Loucy (cell line): ENCODE results near the gene CACNA1H.

Experiments
- H2AFZ ChIP-seq: fragments of 200-600 bp; sonication (generic); 2 replicates; pipeline ENCODE4 v1.6.0; 2016; ENCODE audit warnings: antibody characterized with exemption, mild to moderate bottlenecking, low read length, moderate library complexity
- H3F3A ChIP-seq: fragments of 200-600 bp; 2 replicates; pipeline ENCODE4 v1.6.0; 2016; ENCODE audit warnings: antibody characterized with exemption, low read depth, mild to moderate bottlenecking
- H3K27me3 ChIP-seq: fragments of 200-600 bp; sonication (generic); 2 replicates; pipeline ENCODE4 v1.6.1; 2014; ENCODE audit warnings: low read length, mild to moderate bottlenecking; ENCODE audit not compliant: insufficient read depth, poor library complexity, severe bottlenecking
- H3K36me3 ChIP-seq: fragments of 200-600 bp; sonication (generic); 2 replicates; pipeline ENCODE4 v1.6.1; 2016; ENCODE audit warnings: low read length; ENCODE audit not compliant: insufficient read depth
- H3K4me1 ChIP-seq: fragments of 200-600 bp; sonication (generic); 2 replicates; pipeline ENCODE4 v1.5.1; 2014; ENCODE audit warnings: low read length, mild to moderate bottlenecking; ENCODE audit not compliant: insufficient read depth, poor library complexity, severe bottlenecking
- H3K4me2 ChIP-seq: fragments of 200-600 bp; sonication (generic); 2 replicates; pipeline ENCODE4 v1.6.0; 2014; ENCODE audit warnings: antibody characterized with exemption, low read length, low read depth, mild to moderate bottlenecking; ENCODE audit not compliant: poor library complexity, severe bottlenecking
- H3K4me3 ChIP-seq: fragments of 200-600 bp; sonication (generic); 2 replicates; pipeline ENCODE4 v1.5.1; 2014; ENCODE audit warnings: low read length, mild to moderate bottlenecking, mixed read lengths; ENCODE audit not compliant: poor library complexity, severe bottlenecking
- H3K79me2 ChIP-seq: fragments of 200-600 bp; sonication (generic); 2 replicates; pipeline ENCODE4 v1.6.1; 2014; ENCODE audit warnings: low read length; ENCODE audit not compliant: insufficient read depth
- H3K9ac ChIP-seq: fragments of 200-600 bp; sonication (generic); 2 replicates; pipeline ENCODE4 v1.6.0; 2014; ENCODE audit warnings: mild to moderate bottlenecking, low read depth, low read length, moderate library complexity; ENCODE audit not compliant: poor library complexity, severe bottlenecking
- H3K9me2 ChIP-seq: fragments of 200-600 bp; sonication (generic); replicated peaks from 2 replicates; pipeline ENCODE4 v1.6.1; 2016; ENCODE audit warnings: low read depth, low read length, mixed read lengths
- H3K9me3 ChIP-seq: fragments of 200-600 bp; sonication (generic); 2 replicates; pipeline ENCODE4 v1.6.1; 2014; ENCODE audit warnings: mild to moderate bottlenecking, antibody characterized with exemption, low read length, low read depth; ENCODE audit not compliant: insufficient read depth
- H4K20me1 ChIP-seq: fragments of 200-600 bp; sonication (generic); 2 replicates; pipeline ENCODE4 v1.6.0; 2014; ENCODE audit warnings: antibody characterized with exemption, low read length, mild to moderate bottlenecking; ENCODE audit not compliant: insufficient read depth, poor library complexity, severe bottlenecking
- EZH2phosphoT487 ChIP-seq: fragments of 200-600 bp; IDR thresholded peaks from 2 replicates; pipeline ENCODE4 v1.6.1; 2018; ENCODE audit warnings: antibody characterized with exemption, mild to moderate bottlenecking, moderate library complexity, borderline replicate concordance
- TF ChIP-seq, protein P1 (sequence below): fragments of 200-600 bp; sonication (generic); conservative IDR thresholded peaks from 2 replicates; pipeline ENCODE4 v1.5.1; 2014; ENCODE audit warnings: mild to moderate bottlenecking, antibody characterized with exemption, low read length

Gene CACNA1H

DNA sequence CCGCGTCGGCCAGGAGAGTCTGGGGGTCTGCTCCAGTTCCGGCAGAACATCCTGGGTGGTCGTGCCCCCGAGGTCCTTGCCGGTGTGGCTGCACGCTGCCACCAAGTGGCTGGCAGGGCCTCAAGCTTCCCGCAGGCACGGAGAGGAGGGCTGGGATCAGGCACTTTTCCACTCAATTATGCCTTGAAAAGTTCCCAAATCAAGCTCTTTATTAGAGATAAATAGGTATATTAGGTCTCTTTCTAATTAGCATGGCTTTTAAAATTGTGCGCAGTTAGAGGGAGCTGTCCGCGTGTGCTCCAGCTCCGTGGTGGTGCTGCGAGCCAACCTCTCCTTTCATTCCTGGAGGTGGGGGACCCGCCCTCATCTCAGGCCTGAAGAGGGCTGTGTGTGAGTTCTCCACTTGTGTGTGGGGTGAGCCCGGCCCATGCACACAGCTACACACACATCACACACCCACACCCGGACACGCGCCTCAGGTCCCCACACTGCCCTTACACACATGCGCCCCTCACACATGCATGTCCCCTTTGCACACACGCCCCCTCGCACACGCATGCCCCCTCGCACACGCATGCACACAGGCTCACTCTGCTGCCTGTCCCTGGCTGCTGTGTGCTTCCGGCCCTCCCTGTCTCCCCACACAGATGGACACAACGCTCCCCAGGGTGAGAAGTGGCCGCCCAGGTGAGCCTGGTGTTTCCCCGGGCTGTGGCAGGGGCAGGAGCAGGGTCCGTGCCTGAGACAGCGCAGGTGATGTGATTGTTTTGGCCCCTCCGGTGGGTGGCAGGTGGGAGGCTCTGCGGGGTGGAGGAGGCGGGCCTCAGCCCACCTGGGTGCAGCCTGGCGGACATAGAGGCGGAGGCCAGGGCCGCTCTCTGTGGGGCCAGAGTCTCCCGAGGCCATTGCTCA, 28.8 kb downstream of the CACNA1H start:
- Histone ChIP-seq H3K79me2 (no peaks in the 10 kb centered on the region), H3F3A (no peaks in the 10 kb centered on the region), H2AFZ (no peak overlapping the region), H3K36me3 (no peaks in the 10 kb centered on the region), H3K27me3 (no peaks in the 10 kb centered on the region), H3K9me3 (no peaks in the 10 kb centered on the region; the same call in 1 of the 2 replicates), H3K9ac (no peak overlapping the region), H3K4me1 (no peaks in the 10 kb centered on the region), H3K4me3 (no peak overlapping the region), H4K20me1 (no peaks in the 10 kb centered on the region), H3K9me2 (no peaks in the 10 kb centered on the region), H3K4me2 (no peak overlapping the region)
- TF ChIP-seq, protein P1, sequence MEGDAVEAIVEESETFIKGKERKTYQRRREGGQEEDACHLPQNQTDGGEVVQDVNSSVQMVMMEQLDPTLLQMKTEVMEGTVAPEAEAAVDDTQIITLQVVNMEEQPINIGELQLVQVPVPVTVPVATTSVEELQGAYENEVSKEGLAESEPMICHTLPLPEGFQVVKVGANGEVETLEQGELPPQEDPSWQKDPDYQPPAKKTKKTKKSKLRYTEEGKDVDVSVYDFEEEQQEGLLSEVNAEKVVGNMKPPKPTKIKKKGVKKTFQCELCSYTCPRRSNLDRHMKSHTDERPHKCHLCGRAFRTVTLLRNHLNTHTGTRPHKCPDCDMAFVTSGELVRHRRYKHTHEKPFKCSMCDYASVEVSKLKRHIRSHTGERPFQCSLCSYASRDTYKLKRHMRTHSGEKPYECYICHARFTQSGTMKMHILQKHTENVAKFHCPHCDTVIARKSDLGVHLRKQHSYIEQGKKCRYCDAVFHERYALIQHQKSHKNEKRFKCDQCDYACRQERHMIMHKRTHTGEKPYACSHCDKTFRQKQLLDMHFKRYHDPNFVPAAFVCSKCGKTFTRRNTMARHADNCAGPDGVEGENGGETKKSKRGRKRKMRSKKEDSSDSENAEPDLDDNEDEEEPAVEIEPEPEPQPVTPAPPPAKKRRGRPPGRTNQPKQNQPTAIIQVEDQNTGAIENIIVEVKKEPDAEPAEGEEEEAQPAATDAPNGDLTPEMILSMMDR, result no peak
- TF ChIP-seq EZH2phosphoT487, result no peak

- Histone ChIP-seq H2AFZ (no peak overlapping the region), H3K4me2 (no peak overlapping the region), H3K27me3 (no peaks in the 10 kb centered on the region), H3K9me2 (no peaks in the 10 kb centered on the region), H3K9me3 (no peaks in the 10 kb centered on the region; the same call in 1 of the 2 replicates), H3F3A (no peaks in the 10 kb centered on the region), H3K4me1 (no peaks in the 10 kb centered on the region), H3K4me3 (no peak overlapping the region), H3K79me2 (no peaks in the 10 kb centered on the region), H4K20me1 (no peaks in the 10 kb centered on the region), H3K36me3 (no peaks in the 10 kb centered on the region), H3K9ac (no peak overlapping the region)
- TF ChIP-seq EZH2phosphoT487, result no peak
Measured at GRCh38 chr16:1182316-1182671, 29.4 kb downstream of the CACNA1H start.

- TF ChIP-seq EZH2phosphoT487, result no peak
- TF ChIP-seq, protein P1, result no peak
- H3K4me2 ChIP-seq, result no peak overlapping the region
- H3K27me3 ChIP-seq, result no peaks in the 10 kb centered on the region
- no peaks in the 10 kb centered on the region for H3K4me1 ChIP-seq
- no peak overlapping the region for H2AFZ ChIP-seq
- no peaks in the 10 kb centered on the region for H3K79me2 ChIP-seq
- H3K36me3 ChIP-seq, result no peaks in the 10 kb centered on the region
- H3K9me2 ChIP-seq, result no peaks in the 10 kb centered on the region
- H3K4me3 ChIP-seq, result no peak overlapping the region
- H3F3A ChIP-seq, result no peaks in the 10 kb centered on the region
- H3K9ac ChIP-seq, result no peak overlapping the region
- no peaks in the 10 kb centered on the region; the same call in 1 of the 2 replicates for H3K9me3 ChIP-seq
- no peaks in the 10 kb centered on the region for H4K20me1 ChIP-seq
Measured at GRCh38 chr16:1182950-1183907, 30.3 kb downstream of the CACNA1H start.
